Measurements from ENCODE around the gene GRM8.

Gene GRM8

DNA sequence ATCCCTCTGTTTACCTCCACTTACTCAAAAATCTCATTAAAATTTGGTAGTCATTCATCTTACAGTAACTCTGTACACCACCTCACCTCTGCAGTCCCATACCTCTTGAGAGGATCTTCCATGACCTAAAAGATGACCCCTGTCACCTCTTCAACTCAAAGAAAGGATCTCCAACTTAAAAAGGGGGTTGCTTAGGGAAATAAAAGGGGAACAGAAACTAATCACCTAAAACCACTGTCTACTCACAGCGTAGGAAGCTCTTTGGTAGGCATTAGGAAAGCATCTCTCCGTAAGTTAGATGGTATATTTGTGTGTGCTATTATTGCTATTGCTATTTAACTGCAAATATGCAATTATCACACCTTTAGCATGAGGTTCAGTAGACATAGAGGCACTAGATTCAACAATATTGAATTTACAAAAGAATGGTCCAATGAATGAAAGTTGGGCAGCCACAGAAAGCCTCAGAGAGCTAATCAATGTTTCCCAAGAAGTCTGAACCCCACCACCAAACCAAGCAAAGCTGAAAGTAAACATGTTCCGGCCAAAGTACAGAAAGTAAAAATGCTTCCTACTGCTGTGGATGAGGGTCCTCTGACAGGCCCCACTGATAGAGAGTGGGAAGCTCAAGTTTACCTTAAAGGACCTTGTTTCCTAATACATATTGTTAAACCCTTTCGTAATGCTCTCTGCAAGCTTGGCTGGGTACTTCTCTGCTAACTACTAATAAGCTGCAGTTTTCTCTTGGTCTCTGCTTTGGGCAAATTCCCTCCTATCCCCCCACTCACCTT is 105.8 kb downstream of the GRM8 start:
- no peak for DNase-seq (ENCODE audit: low spot score)
- in situ Hi-C loops (cut with MboI; ENCODE audit: low sequenced_read_pairs, unreplicated experiment), result no loop called here
- TF ChIP-seq, protein P1, sequence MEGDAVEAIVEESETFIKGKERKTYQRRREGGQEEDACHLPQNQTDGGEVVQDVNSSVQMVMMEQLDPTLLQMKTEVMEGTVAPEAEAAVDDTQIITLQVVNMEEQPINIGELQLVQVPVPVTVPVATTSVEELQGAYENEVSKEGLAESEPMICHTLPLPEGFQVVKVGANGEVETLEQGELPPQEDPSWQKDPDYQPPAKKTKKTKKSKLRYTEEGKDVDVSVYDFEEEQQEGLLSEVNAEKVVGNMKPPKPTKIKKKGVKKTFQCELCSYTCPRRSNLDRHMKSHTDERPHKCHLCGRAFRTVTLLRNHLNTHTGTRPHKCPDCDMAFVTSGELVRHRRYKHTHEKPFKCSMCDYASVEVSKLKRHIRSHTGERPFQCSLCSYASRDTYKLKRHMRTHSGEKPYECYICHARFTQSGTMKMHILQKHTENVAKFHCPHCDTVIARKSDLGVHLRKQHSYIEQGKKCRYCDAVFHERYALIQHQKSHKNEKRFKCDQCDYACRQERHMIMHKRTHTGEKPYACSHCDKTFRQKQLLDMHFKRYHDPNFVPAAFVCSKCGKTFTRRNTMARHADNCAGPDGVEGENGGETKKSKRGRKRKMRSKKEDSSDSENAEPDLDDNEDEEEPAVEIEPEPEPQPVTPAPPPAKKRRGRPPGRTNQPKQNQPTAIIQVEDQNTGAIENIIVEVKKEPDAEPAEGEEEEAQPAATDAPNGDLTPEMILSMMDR (IDR thresholded peaks at IDR 0.05; ENCODE audit: borderline replicate concordance, control extremely low read depth, extremely low read depth, insufficient read depth, missing control alignments), result no peak

GRCh38 chr7:127137146-127137545 is 115.6 kb downstream of the GRM8 start:
- in situ Hi-C loops (cut with MboI; ENCODE audit: low sequenced_read_pairs, unreplicated experiment), result no loop called here

DNA sequence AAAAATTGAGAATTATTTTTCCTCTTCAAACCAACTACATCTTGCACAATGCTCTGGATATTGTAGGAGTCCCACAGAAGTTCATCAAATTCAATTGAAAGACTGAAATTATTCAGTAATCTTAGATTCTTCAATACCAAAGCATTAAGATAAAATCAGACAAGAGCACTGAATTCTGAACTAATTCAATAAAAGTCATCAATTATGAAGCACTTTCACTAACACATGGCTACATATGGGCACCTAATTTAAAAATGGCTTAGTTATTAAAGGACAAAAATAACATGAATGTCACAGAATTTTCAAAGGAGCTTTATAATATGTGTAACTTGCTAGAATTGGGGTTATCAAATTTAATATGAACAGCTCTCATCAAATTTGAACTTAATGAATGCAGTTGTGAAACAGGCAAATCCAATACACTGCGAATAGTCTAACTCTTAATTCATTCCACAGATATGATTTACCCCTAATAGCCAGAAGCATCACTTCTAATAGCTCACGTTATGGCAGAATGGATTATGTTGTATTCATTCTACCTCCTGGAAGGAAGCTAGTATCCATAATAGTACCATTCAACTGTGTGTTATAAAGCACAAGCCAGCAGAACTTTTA is 116.8 kb downstream of the GRM8 start:
- in situ Hi-C loops (cut with MboI; ENCODE audit: low sequenced_read_pairs, unreplicated experiment), result no loop called here
- DNase-seq (ENCODE audit: low spot score), result no peak
- TF ChIP-seq, protein P1 (IDR thresholded peaks at IDR 0.05; ENCODE audit: borderline replicate concordance, control extremely low read depth, extremely low read depth, insufficient read depth, missing control alignments), result no peak

More at GRCh38 chr7:127137146-127137545, 115.6 kb downstream of the GRM8 start:
- TF ChIP-seq, protein P1 (IDR thresholded peaks at IDR 0.05; ENCODE audit: borderline replicate concordance, control extremely low read depth, extremely low read depth, insufficient read depth, missing control alignments), result no peak
- no peak for DNase-seq (ENCODE audit: low spot score)

DNA sequence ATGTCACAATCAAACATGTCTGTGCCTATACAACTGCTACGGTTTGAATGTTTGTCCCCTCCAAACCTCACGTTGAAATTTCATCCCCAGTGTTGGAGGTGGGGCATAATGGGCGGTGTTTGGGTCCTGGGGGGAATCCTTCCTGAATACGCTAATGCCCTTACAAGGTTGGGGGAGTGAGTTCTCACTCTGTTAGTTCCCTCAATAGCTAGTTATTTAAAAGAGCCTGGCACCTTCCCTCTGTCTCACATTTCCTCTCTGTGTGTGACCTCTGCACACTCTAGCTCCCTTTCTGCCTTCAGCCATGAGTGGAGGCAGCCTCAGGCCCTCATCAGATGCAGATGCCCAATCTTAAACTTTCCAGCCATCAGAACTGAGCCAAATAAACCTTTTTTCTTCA is 129.5 kb downstream of the GRM8 start:
- in situ Hi-C loops (cut with MboI; ENCODE audit: low sequenced_read_pairs, unreplicated experiment), result no loop called here
- TF ChIP-seq, protein P1 (IDR thresholded peaks at IDR 0.05; ENCODE audit: borderline replicate concordance, control extremely low read depth, extremely low read depth, insufficient read depth, missing control alignments), result no peak
- DNase-seq (ENCODE audit: low spot score), result no peak

DNA sequence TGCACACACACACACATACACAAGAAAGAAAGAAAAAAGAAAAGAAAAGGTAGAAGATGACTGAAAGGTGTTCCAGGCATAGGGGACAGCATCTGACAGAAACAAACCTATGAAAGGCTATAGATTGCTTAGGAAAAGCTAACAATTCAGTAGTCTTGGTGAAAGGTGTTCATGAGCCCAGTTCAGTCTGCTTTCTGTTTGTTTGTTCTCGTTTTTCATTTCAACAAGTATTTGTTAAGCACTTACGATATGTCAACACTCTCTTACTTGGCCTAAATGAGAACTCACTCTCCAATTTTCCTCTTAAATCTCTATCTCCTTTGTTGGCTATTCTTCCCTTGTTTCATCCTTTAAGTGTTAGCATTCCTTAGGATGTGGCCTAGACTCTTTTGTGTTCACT is 133.2 kb downstream of the GRM8 start:
- in situ Hi-C loops (cut with MboI; ENCODE audit: low sequenced_read_pairs, unreplicated experiment), result no loop called here
- no peak for DNase-seq (ENCODE audit: low spot score)
- TF ChIP-seq, protein P1 (IDR thresholded peaks at IDR 0.05; ENCODE audit: borderline replicate concordance, control extremely low read depth, extremely low read depth, insufficient read depth, missing control alignments), result no peak

GRCh38 chr7:127114742-127115265 is 137.9 kb downstream of the GRM8 start:
- TF ChIP-seq, protein P1 (IDR thresholded peaks at IDR 0.05; ENCODE audit: borderline replicate concordance, control extremely low read depth, extremely low read depth, insufficient read depth, missing control alignments), result no peak
- in situ Hi-C loops (cut with MboI; ENCODE audit: low sequenced_read_pairs, unreplicated experiment), result no loop called here
- no peak for DNase-seq (ENCODE audit: low spot score)

Measured in GM13976 (cell line).